K562 (cell line): ENCODE data around the gene DDAH1. TPM values are rescaled to one million over a fixed set of nuclear protein-coding genes. Genes with fewer than 3 reads are reported as not detected.

Source experiments
- ATAC-seq: fragments of 200-7000 bp; cut with Tn5 transposase; 3 replicates; pipeline ENCODE4 v1.9.1; 2020; ENCODE audit warnings: moderate library complexity
- BruUV-seq: library from RNA; stranded (reverse); fragments of 400-500 nt; replicated peaks from 2 replicates; lab custom pipeline; 2021; lab: Mats Ljungman, UMichigan
- CTCF ChIA-PET: fragments of 300-600 bp; formaldehyde crosslinking; extraction: SDS; loops from one replicate; lab custom pipeline; 2021; ENCODE audit warnings: low intra/inter-chr PET ratio; lab: Yijun Ruan, JAX
- POLR2A ChIA-PET: fragments of 300-600, 350-650 bp; sonication (Branson Sonifier 250); formaldehyde crosslinking; extraction: SDS; loops from one replicate; lab custom pipeline; 2021; ENCODE audit warnings: antibody characterized with exemption, inconsistent platforms; lab: Yijun Ruan, JAX
- DNase-seq, 4 experiments: peaks; one replicate each; pipeline versions ENCODE4 v3.0.0 to v3.0.0-alpha.2; 2011 to 2018; ENCODE audit warnings: low spot score in 3 of 4, mixed read lengths in 3 of 4; ENCODE audit errors: extremely low read depth in 1 of 4
- FAIRE-seq: peaks from 2 replicates; lab custom pipeline; 2011; peaks lifted over from hg19 to GRCh38; lab: Jason Lieb, UNC
- H2AFZ ChIP-seq: 2 replicates; pipeline ENCODE4 v1.6.0; 2011; ENCODE audit warnings: low read depth, low read length, control low read depth, inconsistent platforms
- H3K27ac ChIP-seq: fragments of 200-600 bp; 3 replicates; pipeline ENCODE4 v1.8.0; 2011; ENCODE audit warnings: low read depth, mild to moderate bottlenecking, control low read depth, inconsistent platforms, low read length, moderate library complexity, mixed read lengths; ENCODE audit errors: extremely low read depth
- H3K27me3 ChIP-seq, 2 experiments: fragments of 300-600 bp in 1 of 2; 2 replicates in 1 of 2; 3 replicates in 1 of 2; pipeline versions ENCODE4 v1.6.0 to v1.8.0; 2011; ENCODE audit warnings: inconsistent platforms in 2 of 2, low read length in 2 of 2, mild to moderate bottlenecking in 1 of 2, mixed read lengths in 1 of 2, moderate library complexity in 1 of 2; ENCODE audit not compliant: control insufficient read depth in 2 of 2, insufficient read depth in 2 of 2
- H3K36me3 ChIP-seq: fragments of 300-600 bp; 3 replicates; pipeline ENCODE4 v1.8.0; 2011; ENCODE audit warnings: mild to moderate bottlenecking, low read length, inconsistent platforms; ENCODE audit not compliant: control insufficient read depth, insufficient read depth
- H3K4me1 ChIP-seq, 2 experiments: fragments of 200-600 bp in 1 of 2; replicated peaks in 1 of 2; 2 replicates in 1 of 2; 3 replicates in 1 of 2; pipeline versions ENCODE4 v1.5.1 to v1.8.0; 2011; ENCODE audit warnings: inconsistent platforms in 2 of 2, low read length in 2 of 2, mild to moderate bottlenecking in 1 of 2, mixed read lengths in 1 of 2, moderate library complexity in 1 of 2; ENCODE audit not compliant: control insufficient read depth in 2 of 2, insufficient read depth in 2 of 2
- H3K4me2 ChIP-seq: 2 replicates; pipeline ENCODE4 v1.6.1; 2011; ENCODE audit warnings: low read length, control low read depth, inconsistent platforms, mixed read lengths; ENCODE audit not compliant: insufficient read depth
- H3K4me3 ChIP-seq: fragments of 200-600 bp; sonication (generic), shearing (Covaris generic); 2 replicates; pipeline ENCODE4 v1.5.1; 2016; ENCODE audit warnings: control low read depth, inconsistent platforms
- H3K79me2 ChIP-seq: fragments of 200-600 bp; 3 replicates; pipeline ENCODE4 v1.8.0; 2011; ENCODE audit warnings: low read length, inconsistent platforms; ENCODE audit not compliant: control insufficient read depth, insufficient read depth
- H3K9ac ChIP-seq, 2 experiments: 2 replicates each; pipeline versions ENCODE4 v1.6.0 to v1.6.1; 2011; ENCODE audit warnings: low read depth in 2 of 2, low read length in 2 of 2, control low read depth in 1 of 2, inconsistent platforms in 1 of 2, mild to moderate bottlenecking in 1 of 2, mixed read lengths in 1 of 2; ENCODE audit not compliant: insufficient read depth in 1 of 2
- H3K9me1 ChIP-seq: one replicate; pipeline ENCODE4 v1.6.0; 2011; ENCODE audit warnings: inconsistent platforms, mild to moderate bottlenecking, low read length, moderate library complexity; ENCODE audit not compliant: control insufficient read depth, insufficient read depth
- H3K9me3 ChIP-seq: replicated peaks from 2 replicates; pipeline ENCODE4 v1.5.1; 2011; ENCODE audit warnings: low read depth, low read length, inconsistent platforms; ENCODE audit not compliant: control insufficient read depth, insufficient read depth
- H4K20me1 ChIP-seq: replicated peaks from 2 replicates; pipeline ENCODE4 v1.6.1; 2011; ENCODE audit warnings: low read length, inconsistent platforms, mixed read lengths; ENCODE audit not compliant: control insufficient read depth, insufficient read depth
- BCOR ChIP-seq: fragments of 450-650 bp; IDR thresholded peaks from 2 replicates; pipeline ENCODE4 v1.6.1; 2016
- FOXJ2 ChIP-seq: fragments of 200-800 bp; sonication (Bioruptor generic); IDR thresholded peaks from 2 replicates; pipeline ENCODE4 v1.6.1; 2016; ENCODE audit warnings: missing genetic modification characterization, missing compliant biosample characterization
- HMGXB4 ChIP-seq: sonication (generic); formaldehyde crosslinking; IDR thresholded peaks from 2 replicates; pipeline ENCODE4 v1.8.1; 2023; ENCODE audit warnings: mild to moderate bottlenecking, missing genetic modification reagents
- HNRNPUL1 ChIP-seq: fragments of 200-400 bp; formaldehyde crosslinking; IDR thresholded peaks from 2 replicates; pipeline ENCODE4 v1.6.1; 2017; ENCODE audit warnings: low read length
- MAX ChIP-seq: sonication (generic); formaldehyde crosslinking; IDR thresholded peaks from 2 replicates; pipeline ENCODE4 v1.9.0; 2022; ENCODE audit warnings: mild to moderate bottlenecking, missing genetic modification reagents
- NCOA1 ChIP-seq: fragments of 450-650 bp; IDR thresholded peaks from 2 replicates; pipeline ENCODE4 v1.6.1; 2016; ENCODE audit warnings: low read depth
- TEAD1 ChIP-seq, 2 experiments: fragments of 450-650 bp in 1 of 2; sonication (generic) in 1 of 2; formaldehyde crosslinking; IDR thresholded peaks; 2 replicates each; pipeline versions ENCODE4 v1.4.0 to v1.8.0; 2020 to 2022; ENCODE audit warnings: mild to moderate bottlenecking in 2 of 2, missing genetic modification reagents in 1 of 2
- ZBTB11 ChIP-seq, 3 experiments: fragments of 200-800 bp in 1 of 3; fragments of 250-450 bp in 1 of 3; fragments of 450-650 bp in 1 of 3; sonication (Bioruptor Pico) in 1 of 3; sonication (Bioruptor generic) in 1 of 3; formaldehyde crosslinking in 1 of 3; IDR thresholded peaks; 2 replicates each; pipeline versions ENCODE4 v1.6.1 to v1.8.0; 2016 to 2022; ENCODE audit warnings: mild to moderate bottlenecking in 2 of 3, missing genetic modification characterization in 2 of 3, missing compliant biosample characterization in 1 of 3, moderate library complexity in 1 of 3
- ZBTB8A ChIP-seq: fragments of 450-650 bp; IDR thresholded peaks from 2 replicates; pipeline ENCODE4 v1.6.1; 2018; ENCODE audit warnings: mild to moderate bottlenecking, moderate library complexity; ENCODE audit not compliant: partially characterized antibody
- ZNF184 ChIP-seq: sonication (generic); formaldehyde crosslinking; IDR thresholded peaks from 2 replicates; pipeline ENCODE4 v1.5.0; 2020; ENCODE audit warnings: missing genetic modification reagents
- WGBS: fragments of 100-300 bp; shearing (Covaris generic); methylation state at CpG from one replicate; pipeline ENCODE4 v1.1.6; 2016; ENCODE audit warnings: low coverage, mixed read lengths; ENCODE audit not compliant: insufficient coverage; ENCODE audit errors: missing lambda C conversion rate; 5-methylcytosine and 5-hydroxymethylcytosine counted together
- in situ Hi-C: fragments of 300-500 bp; cut with MboI; formaldehyde crosslinking; loops from 4 replicates; pipeline ENCODE4 v1.15.0; 2018; ENCODE audit warnings: inconsistent platforms, mixed read lengths
- intact Hi-C: fragments of 100-400 bp; cut with micrococcal nuclease; formaldehyde crosslinking; loops from 2 replicates; pipeline ENCODE4 v1.14.2; 2022
- polyA plus RNA-seq, 8 experiments: library from polyadenylated mRNA; depleted of rRNA in 4 of 8; stranded (reverse) in 5 of 8; unstranded in 3 of 8; fragments of >200 nt; fragmentation: Nextera tagmentation in 2 of 8; fragmentation: Illumina TruSeq in 1 of 8; extraction: Ambion mirVana in 2 of 8; extraction: Trizol in 1 of 8; gene quantifications; 2 replicates each; pipeline versions ENCODE4 v1.2.1 to v1.2.3, GENCODE V29; 2011 to 2014; ENCODE audit warnings: inconsistent platforms in 1 of 8, missing spikeins in 1 of 8
- total RNA-seq, 7 experiments: library from RNA; depleted of rRNA in 6 of 7; stranded (reverse); fragments of >200 nt in 6 of 7; fragmentation: Illumina TruSeq in 2 of 7; extraction: Trizol in 2 of 7; gene quantifications; 2 replicates each; pipeline versions ENCODE4 v1.2.1 to v1.2.3, GENCODE V29; 2011 to 2021; ENCODE audit warnings: low replicate concordance in 1 of 7

DDAH1 gene
- total and polyA plus RNA-seq, 9 of the 15 experiments (the other 6 are each of a cell fraction or from before 2014, with no cell fraction given): 0.04 to 0.24 (median 0.10) TPM

- H3K9ac ChIP-seq: no peak overlapping the region
- intact Hi-C loops: no loop called here
- no peaks in the 10 kb centered on the region for H4K20me1 ChIP-seq
- H3K36me3 ChIP-seq: no peaks in the 10 kb centered on the region
- no peaks in the 10 kb centered on the region for H3K9me3 ChIP-seq
- in situ Hi-C loops: no loop called here
- H3K27ac ChIP-seq: no peak overlapping the region
- no peaks in the 10 kb centered on the region for H3K9me1 ChIP-seq
- CTCF ChIA-PET: no interaction called here
- H3K79me2 ChIP-seq: no peaks in the 10 kb centered on the region
- no peak for ATAC-seq
- H3K27me3 ChIP-seq: no peaks in the 10 kb centered on the region
- BruUV-seq: no TSS peak
- no peak overlapping the region for H3K4me2 ChIP-seq
- 0% methylated on average over 1 of the region's 1 CpG for WGBS
- no peaks in the 10 kb centered on the region for H3K4me1 ChIP-seq
- POLR2A ChIA-PET: no interaction called here
- H3K4me3 ChIP-seq: no peak overlapping the region
- H2AFZ ChIP-seq: no peak overlapping the region
- peak; percentile 6 for FAIRE-seq
- no peak for DNase-seq
- TF ChIP-seq ZNF184 (no peak), ZBTB11 (CRISPR knock-in tag; IDR thresholded peaks at IDR 0.05) (no peak), MAX (CRISPR knock-in tag) (no peak), FOXJ2 (tag) (no peak), ZBTB8A (no peak), TEAD1 (CRISPR knock-in tag; IDR thresholded peaks at IDR 0.05) (no peak), HMGXB4 (CRISPR knock-in tag) (no peak), NCOA1 (no peak), BCOR (no peak), HNRNPUL1 (no peak)
Measured at GRCh38 chr1:85484716-85485115, 19.8 kb upstream of the DDAH1 start.
